GM13977 (cell line): ENCODE data around the gene SNX24.

ENCODE experiments used
- DNase-seq: peaks from one replicate; pipeline ENCODE4 v3.0.0; 2012; ENCODE audit warnings: low spot score
- in situ Hi-C: fragments of 300-500 bp; cut with MboI; formaldehyde crosslinking; loops from one replicate; pipeline ENCODE4 v1.12.0; 2022; ENCODE audit warnings: low sequenced_read_pairs, low pct_unique_long_range_greater_than_20kb, mixed read lengths, inconsistent platforms; ENCODE audit not compliant: unreplicated experiment
- TF ChIP-seq, protein P1 (sequence below): IDR thresholded peaks from 2 replicates; pipeline ENCODE4 v1.5.1; 2012; ENCODE audit warnings: mild to moderate bottlenecking, control low read depth; ENCODE audit not compliant: insufficient read depth; ENCODE audit errors: extremely low read depth, missing control alignments

Gene SNX24

GRCh38 chr5:122977319-122977718 is 131.9 kb downstream of the SNX24 start:
- no peak for DNase-seq
- TF ChIP-seq, protein P1, sequence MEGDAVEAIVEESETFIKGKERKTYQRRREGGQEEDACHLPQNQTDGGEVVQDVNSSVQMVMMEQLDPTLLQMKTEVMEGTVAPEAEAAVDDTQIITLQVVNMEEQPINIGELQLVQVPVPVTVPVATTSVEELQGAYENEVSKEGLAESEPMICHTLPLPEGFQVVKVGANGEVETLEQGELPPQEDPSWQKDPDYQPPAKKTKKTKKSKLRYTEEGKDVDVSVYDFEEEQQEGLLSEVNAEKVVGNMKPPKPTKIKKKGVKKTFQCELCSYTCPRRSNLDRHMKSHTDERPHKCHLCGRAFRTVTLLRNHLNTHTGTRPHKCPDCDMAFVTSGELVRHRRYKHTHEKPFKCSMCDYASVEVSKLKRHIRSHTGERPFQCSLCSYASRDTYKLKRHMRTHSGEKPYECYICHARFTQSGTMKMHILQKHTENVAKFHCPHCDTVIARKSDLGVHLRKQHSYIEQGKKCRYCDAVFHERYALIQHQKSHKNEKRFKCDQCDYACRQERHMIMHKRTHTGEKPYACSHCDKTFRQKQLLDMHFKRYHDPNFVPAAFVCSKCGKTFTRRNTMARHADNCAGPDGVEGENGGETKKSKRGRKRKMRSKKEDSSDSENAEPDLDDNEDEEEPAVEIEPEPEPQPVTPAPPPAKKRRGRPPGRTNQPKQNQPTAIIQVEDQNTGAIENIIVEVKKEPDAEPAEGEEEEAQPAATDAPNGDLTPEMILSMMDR: no peak
- in situ Hi-C loops: no loop called here

DNA sequence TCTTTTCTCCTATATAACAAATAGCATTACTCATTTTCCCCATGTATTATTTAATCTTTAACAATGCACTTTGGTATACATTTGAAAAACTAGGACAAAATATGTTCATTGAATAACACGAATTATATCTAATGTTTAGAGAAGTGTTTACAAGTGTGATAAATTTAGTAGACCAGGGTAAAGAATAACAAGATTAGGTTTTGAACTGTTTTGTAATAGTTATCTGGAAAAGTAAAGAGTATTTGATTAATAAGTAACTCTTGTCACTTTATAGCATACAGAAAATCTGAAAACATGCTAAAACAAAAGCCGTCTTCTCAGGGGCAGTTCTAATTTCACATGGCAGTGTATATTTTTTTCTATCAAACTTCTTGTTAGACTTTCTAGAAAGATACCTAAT is 132.7 kb downstream of the SNX24 start:
- DNase-seq: no peak
- in situ Hi-C loops: no loop called here

GRCh38 chr5:122978644-122979297 is 133.4 kb downstream of the SNX24 start:
- TF ChIP-seq, protein P1: no peak
- no peak for DNase-seq
- in situ Hi-C loops: no loop called here

More for the DNA sequence above, 132.7 kb downstream of the SNX24 start:
- TF ChIP-seq, protein P1: no peak

DNA sequence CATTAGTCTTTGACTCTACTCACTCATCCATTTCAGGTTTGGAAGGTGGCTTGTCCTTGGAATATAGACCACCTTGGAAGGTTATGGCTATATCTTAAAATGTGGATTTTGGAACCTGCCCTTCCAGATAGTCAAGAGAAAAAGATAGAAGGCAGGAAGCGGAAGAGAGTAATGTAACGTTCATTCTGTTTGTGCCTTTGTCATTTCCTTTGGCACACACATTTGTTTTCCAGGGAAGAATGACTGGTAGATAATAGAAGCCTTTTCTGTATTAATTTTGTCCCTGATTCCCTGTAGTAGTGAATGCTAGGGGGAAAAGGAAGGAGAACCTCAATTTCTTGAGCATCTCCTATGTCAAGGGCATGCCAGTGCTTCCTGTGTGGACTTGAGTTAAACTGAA is 136.4 kb downstream of the SNX24 start:
- TF ChIP-seq, protein P1: no peak
- in situ Hi-C loops: no loop called here
- no peak for DNase-seq

- in situ Hi-C loops: no loop called here
Measured at GRCh38 chr5:122982376-122982775, 137.0 kb downstream of the SNX24 start.

DNA sequence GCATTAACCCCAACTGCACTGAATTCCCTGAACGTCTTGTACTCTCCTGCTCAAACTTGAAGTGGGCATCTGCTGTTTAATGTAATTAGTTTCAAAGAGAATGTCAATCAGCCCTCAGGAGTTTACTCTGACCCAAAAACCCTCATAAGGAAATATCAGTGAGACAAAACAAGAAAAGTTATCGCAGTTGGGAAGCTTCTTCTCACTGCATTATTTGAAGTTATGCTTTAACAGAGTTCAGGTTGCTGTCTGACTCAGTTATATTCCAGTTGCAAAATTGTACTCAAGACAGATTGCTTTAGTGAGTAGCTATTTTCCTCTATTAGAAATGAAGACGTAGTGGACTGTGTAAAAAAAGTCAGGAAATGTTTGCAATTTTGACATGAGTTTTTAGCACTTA is 139.0 kb downstream of the SNX24 start:
- no peak for DNase-seq

More at GRCh38 chr5:122982376-122982775, 137.0 kb downstream of the SNX24 start:
- TF ChIP-seq, protein P1: no peak
- DNase-seq: no peak

More for the DNA sequence above, 139.0 kb downstream of the SNX24 start:
- in situ Hi-C loops: no loop called here
- TF ChIP-seq, protein P1: no peak
